ENCODE measurements around the gene KRTAP5-9.
"Not testable (repeated sequence)": the region's sequence is repeated elsewhere in the genome, so short reads cannot be mapped to it uniquely, and the experiment has no call there.

KRTAP5-9 gene

GRCh38 chr11:71535825-71536224, 12.4 kb upstream of the KRTAP5-9 start:
- no peak for TF ChIP-seq CTCF (conservative IDR thresholded peaks at IDR 0.05; ENCODE audit: low read depth, low read length)
- DNase-seq (ENCODE audit: low read depth) = no peak
- H3K4me3 ChIP-seq (ENCODE audit: low read depth, low read length) = no peak overlapping the region

DNA sequence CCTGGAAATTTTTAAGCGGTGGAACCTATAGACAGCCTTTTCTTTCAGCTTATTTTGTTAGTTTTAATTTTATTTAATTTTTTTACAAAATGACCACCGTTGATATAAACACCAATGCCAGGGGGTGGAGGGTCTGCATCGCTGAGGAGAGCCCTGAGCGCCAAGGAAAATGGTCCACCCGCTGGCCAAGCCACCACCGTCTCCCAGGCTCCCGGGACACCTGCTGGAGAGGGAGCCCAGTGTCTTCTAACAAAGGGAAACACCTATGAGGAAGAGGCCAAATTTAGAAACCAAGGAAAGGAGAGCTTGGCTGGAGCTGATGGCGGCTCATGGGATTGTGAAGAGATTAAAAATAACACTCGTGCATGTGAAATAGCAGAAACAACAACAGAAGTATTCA, 10.7 kb upstream of the KRTAP5-9 start:
- DNase-seq (ENCODE audit: low read depth) = no peak
- no peak for TF ChIP-seq CTCF (conservative IDR thresholded peaks at IDR 0.05; ENCODE audit: low read depth, low read length)
- no peak overlapping the region for H3K4me3 ChIP-seq (ENCODE audit: low read depth, low read length)

- DNase-seq (ENCODE audit: low read depth); H3K4me3 ChIP-seq (ENCODE audit: low read depth, low read length): not testable (repeated sequence)
These were observed 10.1 kb upstream of the KRTAP5-9 start, which contains the start of gene KRTAP5-8 for GRCh38 chr11:71537977-71538665. KRTAP5-8 (plus strand) TSS chr11:71538025; CDS start chr11:71538056, 31 bp downstream.

DNA sequence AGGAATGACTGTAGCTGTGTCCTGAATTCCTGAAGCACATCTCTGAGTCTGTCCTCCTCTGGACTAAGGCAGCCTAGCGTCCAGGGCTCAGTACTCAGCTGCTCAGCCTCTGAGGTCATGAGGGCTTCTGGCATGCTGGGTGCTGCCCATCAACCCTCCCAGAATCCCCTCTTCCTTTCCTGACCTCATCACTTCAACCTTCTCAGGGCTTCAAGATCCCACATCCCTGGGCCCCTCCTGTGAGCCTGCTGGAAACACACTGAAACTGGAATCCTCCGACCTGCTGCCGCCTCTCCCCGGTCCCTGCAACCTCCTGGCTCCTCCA, 9.6 kb upstream of the KRTAP5-9 start:
- no peak overlapping the region for H3K4me3 ChIP-seq (ENCODE audit: low read depth, low read length)
- no peak for TF ChIP-seq CTCF (conservative IDR thresholded peaks at IDR 0.05; ENCODE audit: low read depth, low read length)

DNA sequence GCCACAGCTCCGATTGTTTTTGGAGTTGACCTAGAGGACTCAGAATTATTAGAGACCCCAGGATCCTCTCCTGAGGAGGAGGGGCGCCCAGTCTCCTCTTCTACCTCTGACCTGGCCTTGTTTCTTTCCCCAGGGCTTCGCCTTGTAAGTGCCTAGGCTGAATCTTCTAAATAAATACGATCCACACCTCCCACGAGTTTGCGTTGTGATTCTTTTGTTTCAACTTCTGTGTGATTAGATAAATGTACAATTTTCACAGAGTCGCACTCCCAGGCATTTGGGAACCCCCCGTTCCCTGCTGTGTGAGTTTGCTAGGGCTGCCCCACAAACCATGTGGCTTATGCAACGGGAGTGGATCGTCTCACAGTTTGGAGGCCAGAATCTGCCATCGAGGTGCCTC, 9.2 kb upstream of the KRTAP5-9 start:
- DNase-seq (ENCODE audit: low read depth) = no peak
- TF ChIP-seq CTCF (conservative IDR thresholded peaks at IDR 0.05; ENCODE audit: low read depth, low read length) = no peak
- H3K4me3 ChIP-seq (ENCODE audit: low read depth, low read length) = no peak overlapping the region

More for the DNA sequence above, 9.6 kb upstream of the KRTAP5-9 start:
- DNase-seq (ENCODE audit: low read depth) = no peak

DNA sequence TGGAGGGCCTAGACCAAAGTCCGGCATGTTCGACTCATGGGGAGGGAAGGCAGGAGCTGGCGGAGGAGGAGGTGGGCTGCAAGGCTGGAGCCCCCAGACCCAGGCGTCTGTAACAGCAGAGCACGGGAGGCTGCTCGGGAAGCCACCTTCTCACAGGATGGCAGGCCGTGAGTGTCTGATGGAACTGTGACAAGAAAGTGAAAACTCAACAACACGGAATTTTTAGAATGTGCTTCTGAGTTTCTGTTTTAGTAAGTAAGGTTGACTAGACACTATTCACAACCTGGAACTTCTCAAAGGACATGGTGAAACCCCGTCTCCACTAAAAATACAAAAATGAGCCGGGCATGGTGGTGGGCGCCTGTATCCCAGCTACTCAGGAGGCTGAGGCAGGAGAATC, 8.2 kb upstream of the KRTAP5-9 start:
- H3K4me3 ChIP-seq (ENCODE audit: low read depth, low read length); DNase-seq (ENCODE audit: low read depth): not testable (repeated sequence)

DNA sequence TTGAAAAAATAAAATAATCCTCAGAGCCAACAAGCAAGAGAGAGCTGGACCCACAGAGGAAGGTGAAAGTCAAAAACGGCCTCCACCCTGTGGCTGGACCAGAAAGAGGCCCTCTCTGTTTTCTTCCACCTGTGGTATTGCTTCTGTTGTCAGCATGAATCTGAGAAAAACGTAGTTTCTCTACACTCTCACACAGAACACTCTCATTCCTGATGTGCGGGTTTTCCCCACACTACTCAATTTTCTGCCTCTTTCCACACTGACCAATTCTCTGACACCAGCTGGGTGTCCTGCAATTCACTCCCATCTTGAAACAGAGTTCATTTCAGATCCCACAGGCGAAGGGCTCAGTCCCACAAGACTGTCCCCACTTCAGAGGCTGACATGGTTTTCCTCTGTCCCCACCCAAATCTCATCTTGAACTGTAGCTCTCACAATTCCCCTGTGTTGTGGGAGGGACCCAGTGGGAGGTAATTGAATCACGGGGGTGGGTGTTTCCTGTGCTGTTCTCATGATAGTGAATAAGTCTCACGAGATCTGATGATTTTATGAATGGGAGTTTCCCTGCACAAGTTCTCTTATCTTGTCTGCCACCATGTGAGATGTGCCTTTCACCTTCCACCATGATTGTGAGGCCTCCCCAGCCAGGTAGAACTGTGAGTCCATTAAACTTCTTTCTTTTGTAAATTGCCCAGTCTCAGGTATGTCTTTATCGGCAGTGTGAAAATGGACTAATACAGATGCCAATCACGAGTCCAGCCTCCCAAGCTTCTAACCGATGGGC, 7.5 kb upstream of the KRTAP5-9 start:
- not testable (repeated sequence) for H3K4me3 ChIP-seq (ENCODE audit: low read depth, low read length); DNase-seq (ENCODE audit: low read depth)

- no peak for TF ChIP-seq CTCF (conservative IDR thresholded peaks at IDR 0.05; ENCODE audit: low read depth, low read length)
- DNase-seq (ENCODE audit: low read depth) = no peak
These were observed 5.8 kb upstream of the KRTAP5-9 start for GRCh38 chr11:71542382-71542781.

More at GRCh38 chr11:71542382-71542781, 5.8 kb upstream of the KRTAP5-9 start:
- no peak overlapping the region for H3K4me3 ChIP-seq (ENCODE audit: low read depth, low read length)

Measured in choroid plexus epithelial cell (primary cell).